Activated CD4-positive, alpha-beta T cell treated with anti-CD3 and anti-CD28 coated beads for 36 hours (primary cell): ENCODE measurements around the gene PDGFD. TPM values are rescaled to one million over a fixed set of nuclear protein-coding genes. Genes with fewer than 3 reads are reported as not detected.

Source experiments
- ATAC-seq: fragments of 200-7000 bp; cut with Tn5 transposase; one replicate; pipeline ENCODE4 v1.10.0; 2021; ENCODE audit warnings: mild to moderate bottlenecking, moderate library complexity
- CTCF ChIA-PET: fragments of 350-600 bp; sonication (Branson Sonifier 250); formaldehyde crosslinking; loops from one replicate; lab custom pipeline; 2021; ENCODE audit warnings: antibody characterized with exemption; lab: Charles Lee
- POLR2A ChIA-PET: fragments of 350-600 bp; sonication (Branson Sonifier 250); formaldehyde crosslinking; loops from one replicate; lab custom pipeline; 2021; ENCODE audit warnings: antibody characterized with exemption, inconsistent platforms; lab: Charles Lee
- DNase-seq: peaks from one replicate; pipeline ENCODE4 v3.0.0-alpha.2; 2020
- H3K27ac Mint-ChIP-seq: one replicate; pipeline ENCODE4 v1.8.0; 2021; ENCODE audit warnings: mixed read lengths
- H3K27me3 Mint-ChIP-seq: one replicate; pipeline ENCODE4 v1.8.0; 2021; ENCODE audit warnings: mixed read lengths
- H3K36me3 Mint-ChIP-seq: one replicate; pipeline ENCODE4 v1.8.0; 2021; ENCODE audit warnings: low read depth, mixed read lengths
- H3K4me1 Mint-ChIP-seq: one replicate; pipeline ENCODE4 v1.8.0; 2021; ENCODE audit warnings: mixed read lengths
- H3K4me3 Mint-ChIP-seq: one replicate; pipeline ENCODE4 v1.8.0; 2021; ENCODE audit warnings: mild to moderate bottlenecking, moderate library complexity, mixed read lengths
- H3K9me3 Mint-ChIP-seq: one replicate; pipeline ENCODE4 v1.8.0; 2021; ENCODE audit warnings: low read depth, mixed read lengths
- intact Hi-C, 2 experiments: fragments of 100-400 bp; cut with DNase I in 1 of 2; cut with micrococcal nuclease in 1 of 2; formaldehyde crosslinking; loops; one replicate each; pipeline versions ENCODE4 v1.14.2 to v1.15.1; 2022 to 2024; cut with DNase I, micrococcal nuclease
- total RNA-seq, 2 experiments: library from RNA; stranded (reverse); gene quantifications; one replicate each; pipeline ENCODE4 v1.2.3, GENCODE V29; 2021

The PDGFD gene
- total RNA-seq, 2 experiments from 2014 or later = not detected

GRCh38 chr11:103987629-103988594, 176.0 kb downstream of the PDGFD start:
- no peaks in the 10 kb centered on the region for H3K27me3 Mint-ChIP-seq
- DNase-seq (no peak), ATAC-seq (no peak)
- no peak overlapping the region for H3K27ac Mint-ChIP-seq
- no peaks in the 10 kb centered on the region for H3K36me3 Mint-ChIP-seq
- ChIA-PET POLR2A (no interaction called here), CTCF (no interaction called here)
- no peaks in the 10 kb centered on the region for H3K4me1 Mint-ChIP-seq
- no peaks in the 10 kb centered on the region for H3K9me3 Mint-ChIP-seq
- H3K4me3 Mint-ChIP-seq = no peak overlapping the region
- intact Hi-C loops = no loop called here

- no peaks in the 10 kb centered on the region for H3K4me1 Mint-ChIP-seq
- ATAC-seq = no peak
- H3K27me3 Mint-ChIP-seq = no peaks in the 10 kb centered on the region
- H3K27ac Mint-ChIP-seq = no peak overlapping the region
- no peaks in the 10 kb centered on the region for H3K9me3 Mint-ChIP-seq
- H3K4me3 Mint-ChIP-seq = no peak overlapping the region
- POLR2A ChIA-PET = no interaction called here
- DNase-seq = no peak
- no peaks in the 10 kb centered on the region for H3K36me3 Mint-ChIP-seq
- CTCF ChIA-PET = no interaction called here
- intact Hi-C loops = no loop called here
Measured at GRCh38 chr11:103985041-103985440, 178.9 kb downstream of the PDGFD start.

GRCh38 chr11:103980108-103980507, 183.8 kb downstream of the PDGFD start:
- no peak for ATAC-seq
- Mint-ChIP-seq H3K27me3 (no peaks in the 10 kb centered on the region), H3K27ac (no peak overlapping the region), H3K4me1 (no peaks in the 10 kb centered on the region), H3K4me3 (no peak overlapping the region), H3K36me3 (no peaks in the 10 kb centered on the region), H3K9me3 (no peaks in the 10 kb centered on the region)
- POLR2A ChIA-PET = no interaction called here
- intact Hi-C loops = no loop called here
- CTCF ChIA-PET = interaction anchor here (1.1 kb wide), 1 partner anchor 11 kb away, joined by 3 read pairs; no protein-coding TSS in a partner anchor
- DNase-seq = no peak

- no peak for ATAC-seq
- no peaks in the 10 kb centered on the region for H3K9me3 Mint-ChIP-seq
- ChIA-PET POLR2A (no interaction called here), CTCF (no interaction called here)
- H3K4me1 Mint-ChIP-seq = no peaks in the 10 kb centered on the region
- no peaks in the 10 kb centered on the region for H3K36me3 Mint-ChIP-seq
- DNase-seq = no peak
- no peak overlapping the region for H3K4me3 Mint-ChIP-seq
- H3K27me3 Mint-ChIP-seq = no peaks in the 10 kb centered on the region
- H3K27ac Mint-ChIP-seq = no peak overlapping the region
- intact Hi-C loops = no loop called here
Measured at GRCh38 chr11:103978616-103979595, 185.0 kb downstream of the PDGFD start.

GRCh38 chr11:103972013-103972412, 191.9 kb downstream of the PDGFD start:
- intact Hi-C loops = no loop called here
- ATAC-seq = no peak
- H3K4me3 Mint-ChIP-seq = no peak overlapping the region
- ChIA-PET POLR2A (no interaction called here), CTCF (no interaction called here)
- no peak overlapping the region for H3K27ac Mint-ChIP-seq
- H3K4me1 Mint-ChIP-seq = no peaks in the 10 kb centered on the region
- peaks cover 3% of the 10 kb centered on the region for H3K9me3 Mint-ChIP-seq
- H3K27me3 Mint-ChIP-seq = peaks cover 3% of the 10 kb centered on the region
- no peaks in the 10 kb centered on the region for H3K36me3 Mint-ChIP-seq
- DNase-seq = no peak

- peaks cover 3% of the 10 kb centered on the region for H3K9me3 Mint-ChIP-seq
- ATAC-seq = no peak
- no peak for DNase-seq
- POLR2A ChIA-PET = no interaction called here
- H3K4me3 Mint-ChIP-seq = no peak overlapping the region
- H3K4me1 Mint-ChIP-seq = no peaks in the 10 kb centered on the region
- H3K36me3 Mint-ChIP-seq = no peaks in the 10 kb centered on the region
- no peak overlapping the region for H3K27ac Mint-ChIP-seq
- peaks cover 3% of the 10 kb centered on the region for H3K27me3 Mint-ChIP-seq
- CTCF ChIA-PET = no interaction called here
- intact Hi-C loops = no loop called here
Measured at GRCh38 chr11:103970701-103971249, 193.2 kb downstream of the PDGFD start.

GRCh38 chr11:103968685-103969084, 195.3 kb downstream of the PDGFD start:
- POLR2A ChIA-PET = no interaction called here
- H3K27me3 Mint-ChIP-seq = peaks cover 3% of the 10 kb centered on the region

GRCh38 chr11:103967985-103968384, 196.0 kb downstream of the PDGFD start:
- H3K9me3 Mint-ChIP-seq = peaks cover 3% of the 10 kb centered on the region
- no peak overlapping the region for H3K4me3 Mint-ChIP-seq
- no peaks in the 10 kb centered on the region for H3K4me1 Mint-ChIP-seq
- DNase-seq (no peak), ATAC-seq (no peak)
- intact Hi-C loops = no loop called here
- POLR2A ChIA-PET = no interaction called here
- H3K27ac Mint-ChIP-seq = no peak overlapping the region
- peaks cover 3% of the 10 kb centered on the region for H3K27me3 Mint-ChIP-seq
- no peaks in the 10 kb centered on the region for H3K36me3 Mint-ChIP-seq
- CTCF ChIA-PET = no interaction called here

More at GRCh38 chr11:103968685-103969084, 195.3 kb downstream of the PDGFD start:
- intact Hi-C loops = no loop called here
- DNase-seq (no peak), ATAC-seq (no peak)
- Mint-ChIP-seq H3K36me3 (no peaks in the 10 kb centered on the region), H3K4me3 (no peak overlapping the region), H3K9me3 (peaks cover 3% of the 10 kb centered on the region), H3K27ac (no peak overlapping the region), H3K4me1 (no peaks in the 10 kb centered on the region)
- CTCF ChIA-PET = interaction anchor here (1.2 kb wide), 1 partner anchor 11 kb away, joined by 3 read pairs; no protein-coding TSS in a partner anchor

GRCh38 chr11:103964390-103964789, 199.6 kb downstream of the PDGFD start:
- H3K4me3 Mint-ChIP-seq = no peak overlapping the region
- POLR2A ChIA-PET = no interaction called here
- ATAC-seq (no peak), DNase-seq (no peak)
- peaks cover 3% of the 10 kb centered on the region for H3K27me3 Mint-ChIP-seq
- H3K36me3 Mint-ChIP-seq = no peaks in the 10 kb centered on the region
- peaks cover 3% of the 10 kb centered on the region for H3K9me3 Mint-ChIP-seq
- H3K27ac Mint-ChIP-seq = no peak overlapping the region
- no peaks in the 10 kb centered on the region for H3K4me1 Mint-ChIP-seq
- intact Hi-C loops = no loop called here
- CTCF ChIA-PET = interaction anchor here (0.7 kb wide), 1 partner anchor 9 kb away, joined by 3 read pairs; no protein-coding TSS in a partner anchor

- Mint-ChIP-seq H3K27ac (no peak overlapping the region), H3K4me1 (no peaks in the 10 kb centered on the region), H3K27me3 (peaks cover 3% of the 10 kb centered on the region), H3K36me3 (no peaks in the 10 kb centered on the region), H3K4me3 (no peak overlapping the region), H3K9me3 (peaks cover 3% of the 10 kb centered on the region)
- intact Hi-C loops = no loop called here
- ATAC-seq = no peak
- POLR2A ChIA-PET = no interaction called here
- CTCF ChIA-PET = interaction anchor here (0.7 kb wide), 1 partner anchor 8 kb away, joined by 3 read pairs; no protein-coding TSS in a partner anchor
- no peak for DNase-seq
Measured at GRCh38 chr11:103963648-103964047, 200.3 kb downstream of the PDGFD start.

- Mint-ChIP-seq H3K27ac (no peak overlapping the region), H3K4me3 (no peak overlapping the region), H3K9me3 (peaks cover 2% of the 10 kb centered on the region), H3K27me3 (no peaks in the 10 kb centered on the region), H3K4me1 (no peaks in the 10 kb centered on the region), H3K36me3 (no peaks in the 10 kb centered on the region)
- ATAC-seq = no peak
- ChIA-PET POLR2A (no interaction called here), CTCF (no interaction called here)
- DNase-seq = no peak
- intact Hi-C loops = no loop called here
Measured at GRCh38 chr11:103961010-103961409, 202.9 kb downstream of the PDGFD start.
